HG02885 (cell line): Measurements from ENCODE around the gene BAMBI.

ENCODE experiments used
- ATAC-seq: cut with Tn5 transposase; IDR thresholded peaks from one replicate; pipeline ENCODE4 v1.9.1; 2021; ENCODE audit warnings: mild to moderate bottlenecking; ENCODE audit not compliant: unreplicated experiment, poor library complexity

BAMBI gene

DNA sequence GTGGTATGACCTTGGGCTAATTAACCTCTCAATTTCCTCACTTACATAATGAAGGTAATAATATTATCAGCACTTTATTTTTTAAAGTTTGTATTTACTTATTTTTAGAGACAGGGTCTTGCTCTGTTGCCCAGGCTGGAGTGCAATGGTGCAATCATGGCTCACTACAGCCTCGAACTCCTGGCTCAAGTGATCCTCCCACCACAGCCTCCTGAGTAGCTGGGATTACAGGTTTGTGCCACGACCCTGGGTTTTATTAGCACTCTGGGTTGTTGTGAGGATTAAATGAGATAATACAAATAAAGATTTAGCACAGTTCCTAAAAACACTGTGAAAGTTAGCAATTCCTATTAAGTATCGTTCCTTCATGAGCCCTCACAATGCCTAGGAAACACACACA is 14.7 kb downstream of the BAMBI start:
- no peak for ATAC-seq

DNA sequence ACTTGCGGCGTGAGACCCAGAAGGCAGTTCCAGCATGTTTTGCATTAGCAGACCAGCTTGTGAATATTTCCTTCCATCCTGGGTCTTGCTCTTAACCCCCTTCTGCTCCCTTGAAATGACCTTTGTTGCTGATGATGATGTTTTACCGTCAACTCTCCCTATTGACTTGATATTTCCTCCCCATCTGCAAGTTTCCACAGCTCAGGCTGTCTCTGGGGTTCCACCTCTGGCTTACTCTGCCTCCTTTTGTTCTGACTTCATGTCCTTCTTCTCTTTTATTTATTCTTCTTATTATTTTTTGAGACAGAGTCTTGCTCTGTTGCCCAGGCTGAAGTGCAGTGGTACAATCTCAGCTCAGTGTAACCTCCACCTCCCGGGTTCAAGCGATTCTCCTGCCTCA is 17.2 kb downstream of the BAMBI start:
- no peak for ATAC-seq

DNA sequence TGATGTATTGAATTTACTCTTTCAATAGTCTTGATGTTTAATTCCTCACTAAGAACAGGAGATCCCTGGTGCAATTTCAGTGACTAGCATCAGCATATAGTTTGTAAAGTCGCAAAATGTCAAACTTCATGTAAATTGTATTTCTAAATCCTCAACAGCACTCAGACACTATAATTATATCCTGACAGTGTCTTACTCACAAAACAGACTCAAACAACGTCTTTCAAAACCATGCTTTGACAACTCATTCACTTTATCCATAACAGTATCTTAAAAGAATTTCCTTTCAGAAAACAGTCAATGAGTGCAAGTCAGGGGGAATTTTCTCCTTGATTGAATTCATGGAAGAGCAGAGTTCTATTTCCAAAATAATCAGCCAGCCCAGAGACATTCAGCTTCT is 20.8 kb downstream of the BAMBI start:
- ATAC-seq = no peak

DNA sequence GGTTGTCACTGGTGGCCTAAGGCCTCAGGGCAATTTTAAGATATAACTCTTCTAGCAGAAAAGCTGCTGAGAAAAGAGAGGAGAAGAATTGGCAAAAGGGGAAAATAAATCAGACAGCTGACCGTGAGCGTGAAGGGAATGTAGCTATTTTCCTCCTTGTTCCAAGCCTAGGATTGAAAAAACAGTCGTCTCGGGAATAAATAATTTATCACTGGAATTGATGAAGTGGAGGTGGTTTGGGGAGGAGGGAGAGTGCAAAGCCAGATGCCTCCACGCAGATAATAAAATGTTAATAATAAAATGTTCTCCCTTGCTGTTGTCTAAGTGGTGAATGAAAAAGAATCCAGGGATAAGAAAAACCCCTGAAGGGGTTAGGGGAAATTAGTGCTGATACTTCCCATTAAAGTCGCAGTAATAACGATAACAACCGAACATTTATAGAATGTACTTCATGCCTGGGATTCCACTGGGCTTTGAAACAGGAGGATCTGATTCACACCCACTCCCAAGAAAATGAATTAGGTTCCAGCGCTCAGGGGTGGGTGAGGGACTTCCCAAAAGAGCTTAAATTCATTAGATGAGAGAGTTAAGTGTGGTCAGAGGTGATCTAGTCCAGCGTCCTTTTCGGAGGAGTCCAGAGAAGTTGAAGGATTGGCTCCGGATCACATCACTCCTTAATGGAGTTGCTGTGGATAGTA is 27.3 kb downstream of the BAMBI start:
- no peak for ATAC-seq

DNA sequence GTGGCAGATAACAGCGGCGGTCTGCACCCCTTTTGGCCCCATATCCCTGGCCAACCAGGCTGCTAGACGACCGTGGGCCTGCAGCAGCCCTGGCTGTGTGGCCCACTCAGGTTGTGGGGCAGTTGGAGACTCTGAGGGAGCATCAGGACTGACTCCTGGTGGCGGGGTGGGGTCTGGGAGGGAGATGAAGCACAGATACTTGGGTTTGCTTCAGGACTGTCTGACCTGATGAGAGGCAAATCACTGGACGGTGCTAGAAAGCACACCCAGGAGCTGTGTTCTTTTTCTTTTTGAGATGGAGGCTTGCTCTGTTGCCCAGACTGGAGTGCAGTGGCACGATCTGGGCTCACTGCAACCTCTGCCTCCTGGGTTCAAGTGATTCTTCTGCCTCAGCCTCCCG is 28.2 kb downstream of the BAMBI start:
- ATAC-seq = no peak

DNA sequence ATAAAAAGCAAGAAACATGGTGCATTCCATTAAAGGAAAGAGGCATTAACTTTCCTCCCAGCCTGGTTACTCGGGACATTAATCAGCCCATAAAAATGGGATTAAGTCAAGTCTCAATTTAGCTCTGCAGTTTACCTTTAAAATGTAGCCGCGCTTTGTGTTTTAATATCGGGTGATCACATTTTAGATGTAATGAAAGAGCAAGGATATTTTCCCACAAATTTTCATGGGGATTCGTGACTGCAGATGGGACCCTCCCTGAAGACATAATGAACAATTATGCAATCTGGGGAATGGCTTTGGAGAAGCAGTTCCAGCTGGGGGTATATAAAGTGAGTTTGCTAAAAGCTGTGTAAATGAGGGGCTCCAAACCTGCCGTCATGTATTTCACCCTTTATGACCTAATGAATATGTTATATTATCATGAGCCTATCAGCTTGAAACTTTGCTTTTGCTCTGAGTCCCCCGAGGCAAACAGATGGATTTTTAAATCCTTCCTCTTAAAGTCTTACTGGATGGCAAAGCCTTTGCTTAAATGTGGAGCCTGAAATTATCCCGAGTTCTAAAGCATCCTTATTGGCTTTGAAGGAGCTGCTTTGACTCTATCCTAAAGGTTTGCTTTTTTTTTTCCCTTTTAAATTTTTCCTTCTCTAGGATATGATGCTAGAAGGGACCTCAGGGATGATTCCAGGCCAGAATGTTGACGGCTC is 31.8 kb downstream of the BAMBI start:
- no peak for ATAC-seq

DNA sequence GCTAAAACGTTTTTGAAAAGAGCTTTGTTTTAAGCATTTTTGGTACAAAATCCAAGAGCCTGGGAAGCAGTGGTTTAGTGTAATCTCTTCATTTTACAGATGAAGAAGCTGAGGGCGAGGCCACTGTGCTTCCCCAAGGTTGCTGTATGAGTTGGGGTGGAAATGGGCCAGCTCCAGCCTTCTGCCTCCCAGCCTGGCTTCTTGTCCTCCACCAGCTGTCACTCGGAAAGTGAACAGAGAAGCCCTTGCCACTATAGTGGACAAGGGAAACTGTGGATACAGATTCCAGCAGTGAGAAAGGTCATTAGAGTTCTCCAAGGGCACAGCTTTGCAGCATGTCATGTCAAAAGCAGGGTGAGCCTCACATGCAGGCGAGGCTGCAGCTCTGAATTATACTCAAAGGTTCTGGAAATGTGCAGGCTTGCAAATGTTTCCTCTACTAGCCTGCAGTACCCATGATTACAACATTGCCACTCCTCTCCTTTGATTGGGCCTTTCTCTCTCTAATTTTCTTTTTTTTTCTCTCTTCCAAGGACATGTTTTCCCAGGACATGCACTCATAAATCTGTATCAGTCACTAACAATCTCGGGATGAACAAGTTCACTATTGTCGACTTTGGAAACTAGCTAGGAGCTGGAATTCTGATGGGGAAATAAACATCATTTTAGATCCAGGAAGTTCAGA is 33.0 kb downstream of the BAMBI start:
- no peak for ATAC-seq

DNA sequence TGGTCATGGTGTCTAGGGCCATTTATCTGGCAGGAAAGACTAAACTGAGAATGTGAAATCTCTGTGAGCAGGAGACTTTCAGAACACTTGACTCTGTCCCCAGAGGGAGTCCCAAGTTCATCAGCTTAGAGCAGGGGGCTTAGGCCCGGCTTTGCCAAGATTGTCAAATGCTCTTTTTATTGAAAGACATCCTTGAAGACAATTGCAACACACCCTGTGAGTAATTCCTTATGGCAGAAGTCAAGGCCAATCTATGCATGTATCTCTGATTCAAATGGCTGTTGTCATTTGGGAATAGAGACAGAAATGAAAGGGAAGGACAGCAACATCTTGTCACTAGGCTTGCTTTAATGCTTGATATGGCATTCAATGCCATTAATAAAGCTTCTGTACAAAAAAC is 33.7 kb downstream of the BAMBI start:
- no peak for ATAC-seq

DNA sequence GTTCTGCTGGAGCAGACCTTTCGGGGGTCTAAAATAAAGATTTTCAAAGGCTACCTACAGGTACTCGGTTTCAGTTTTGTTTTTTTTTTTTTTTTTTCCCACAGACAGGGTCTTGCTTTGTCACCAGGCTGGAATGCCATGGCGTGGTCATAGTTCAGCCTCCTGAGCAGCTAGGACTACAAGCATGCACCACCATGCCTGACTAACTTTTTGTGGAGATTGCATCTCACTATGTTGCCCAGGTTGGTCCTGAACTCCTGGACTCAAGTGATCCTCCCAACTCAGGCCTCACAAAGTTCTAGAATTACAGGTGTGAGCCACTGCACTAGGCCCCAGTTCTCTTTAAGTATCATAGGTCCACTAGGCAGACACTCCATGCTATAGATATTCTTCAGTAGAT is 34.5 kb downstream of the BAMBI start:
- ATAC-seq = no peak

DNA sequence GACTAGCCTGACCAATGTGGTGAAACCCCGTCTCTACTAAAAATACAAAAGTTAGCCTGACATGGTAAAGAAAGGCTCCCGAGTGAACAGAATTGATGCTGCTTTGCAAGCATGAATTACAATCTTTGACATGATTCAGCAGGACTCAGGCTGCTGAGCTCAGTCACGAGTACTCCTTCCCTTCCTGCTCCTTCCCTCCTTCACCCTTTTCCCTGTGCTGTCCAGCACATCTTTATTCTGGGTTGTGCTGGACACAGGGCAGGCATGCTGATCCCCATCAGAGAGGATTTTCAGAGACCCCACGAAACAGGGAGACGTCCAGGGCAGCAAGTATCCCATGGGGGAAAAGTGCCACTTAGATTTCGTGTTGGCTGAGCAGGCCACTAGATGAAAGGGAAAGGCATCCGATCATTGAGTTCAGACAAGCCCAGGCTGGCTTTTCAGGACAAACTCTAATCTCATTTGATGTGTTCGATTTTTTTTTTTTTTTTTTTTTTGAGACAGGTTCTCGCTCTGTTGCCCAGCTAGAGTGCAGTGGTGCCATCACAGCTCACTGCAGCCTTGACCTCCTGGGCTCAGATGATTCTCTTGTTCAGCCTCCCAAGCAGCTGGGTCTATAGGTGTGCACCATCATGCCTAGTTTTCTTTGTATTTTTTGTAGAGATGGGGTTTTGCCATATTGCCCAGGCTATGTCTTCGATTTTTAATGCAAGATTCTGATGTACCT is 36.5 kb downstream of the BAMBI start:
- no peak for ATAC-seq

DNA sequence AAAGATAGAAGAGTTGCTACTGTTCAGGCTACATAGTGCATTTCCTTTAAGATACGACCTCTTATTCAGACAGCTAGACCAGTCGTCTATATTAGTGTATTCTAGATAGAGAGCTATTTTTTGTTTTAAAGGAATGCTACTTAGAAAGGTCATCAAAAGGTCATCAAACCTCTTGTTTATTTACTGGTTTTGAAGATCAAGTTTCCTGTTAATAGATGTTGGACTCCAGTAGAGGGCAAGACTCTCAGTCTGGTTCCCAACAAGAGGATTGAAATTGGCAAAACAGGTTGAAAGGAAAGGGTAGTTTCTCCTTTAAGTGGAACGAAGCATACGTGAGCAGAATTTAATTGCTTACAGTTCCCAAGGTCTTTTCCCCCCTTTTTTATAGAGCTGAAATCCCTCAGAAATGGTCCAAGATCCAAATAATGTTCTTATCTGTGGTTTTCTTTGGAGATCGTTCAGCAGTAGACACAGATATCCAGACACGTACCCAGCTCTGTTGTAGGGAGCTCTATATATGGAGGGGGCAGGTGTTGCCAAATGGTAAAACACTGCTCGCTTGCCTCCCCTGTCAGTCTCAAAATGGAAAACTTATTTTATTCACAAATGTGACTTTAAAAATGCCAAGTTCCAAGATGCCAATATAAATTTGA is 37.2 kb downstream of the BAMBI start:
- ATAC-seq = no peak

DNA sequence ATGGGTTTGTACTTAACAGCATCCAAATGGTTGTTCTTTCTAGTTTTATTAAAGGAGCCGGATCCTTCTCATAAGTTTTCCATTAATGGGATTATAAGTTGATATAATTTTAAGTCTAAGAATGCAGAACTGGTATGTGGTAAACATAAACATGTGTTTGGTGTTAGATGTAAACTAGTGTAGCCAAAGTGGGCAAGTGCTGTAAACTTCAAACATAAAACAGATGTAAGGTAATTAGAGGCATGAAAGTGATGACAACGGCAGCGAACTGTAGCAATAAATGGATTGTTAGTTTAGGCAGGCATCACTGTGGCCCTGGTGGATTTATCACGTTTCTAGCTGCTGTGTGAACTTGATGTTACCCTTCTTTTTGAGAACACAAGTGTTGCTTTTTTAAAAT is 37.9 kb downstream of the BAMBI start:
- no peak for ATAC-seq

DNA sequence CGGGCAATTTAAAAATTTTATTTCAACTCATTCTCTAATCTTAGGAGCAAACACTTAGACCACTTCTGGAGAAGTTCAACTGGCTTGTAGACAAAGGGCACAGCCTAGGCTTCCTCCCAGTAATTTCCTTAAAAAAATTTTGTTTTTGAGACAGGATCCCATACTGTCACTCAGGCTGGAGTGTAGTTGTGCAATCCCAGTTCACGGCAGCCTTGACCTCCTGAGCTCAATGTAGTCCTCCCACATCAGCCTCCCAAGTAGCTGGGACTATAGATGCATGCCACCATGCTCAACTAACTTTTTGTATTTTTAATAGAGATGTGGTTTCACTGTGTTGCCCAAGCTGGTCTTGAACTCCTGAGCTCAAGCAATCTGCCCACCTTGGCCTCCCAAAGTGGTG is 38.4 kb downstream of the BAMBI start:
- ATAC-seq = no peak

DNA sequence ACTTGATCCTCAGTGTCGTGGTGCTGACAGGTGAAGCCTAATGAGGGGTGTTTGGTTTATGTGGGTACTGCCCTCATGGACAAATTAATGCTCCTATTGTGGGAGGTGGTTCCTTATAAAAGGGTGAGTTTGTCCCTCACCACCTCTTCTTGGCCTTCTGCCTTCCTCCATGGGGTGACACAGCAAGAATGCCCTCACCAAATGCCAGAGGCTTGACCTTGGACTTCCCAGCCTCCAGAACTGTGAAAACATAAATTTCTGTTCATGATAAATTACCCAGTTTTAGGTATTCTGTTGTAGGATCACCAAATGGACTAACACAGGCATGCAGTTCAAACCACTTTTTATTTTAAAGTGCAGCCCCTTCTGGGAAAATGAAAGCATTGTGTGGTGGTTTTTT is 39.4 kb downstream of the BAMBI start:
- ATAC-seq = no peak

DNA sequence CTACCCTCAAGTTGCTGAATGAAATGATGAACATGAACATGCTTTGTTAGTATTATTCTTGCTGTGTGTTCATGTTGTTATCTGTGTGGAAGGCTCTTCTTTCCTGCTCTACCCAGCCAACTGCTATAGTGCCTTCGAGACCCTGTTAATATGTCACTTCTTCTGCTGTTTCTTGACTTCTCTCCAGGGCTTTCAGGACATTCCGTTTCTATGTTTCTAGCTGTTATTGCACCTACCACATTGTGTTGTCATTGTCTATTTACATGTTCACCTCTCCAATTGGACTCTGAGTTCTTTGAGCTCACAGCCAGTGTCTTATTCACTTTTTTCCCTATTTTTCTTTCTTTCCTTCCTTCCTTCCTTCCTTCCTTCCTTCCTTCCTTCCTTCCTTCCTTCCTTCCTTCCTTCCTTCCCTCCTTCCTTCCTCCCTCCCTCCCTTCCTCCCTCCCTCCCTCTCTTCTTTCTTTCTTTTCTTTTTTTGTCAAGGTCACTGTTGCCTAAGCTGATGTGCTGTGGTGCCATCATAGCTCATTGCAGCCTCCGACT is 40.4 kb downstream of the BAMBI start:
- no peak for ATAC-seq

DNA sequence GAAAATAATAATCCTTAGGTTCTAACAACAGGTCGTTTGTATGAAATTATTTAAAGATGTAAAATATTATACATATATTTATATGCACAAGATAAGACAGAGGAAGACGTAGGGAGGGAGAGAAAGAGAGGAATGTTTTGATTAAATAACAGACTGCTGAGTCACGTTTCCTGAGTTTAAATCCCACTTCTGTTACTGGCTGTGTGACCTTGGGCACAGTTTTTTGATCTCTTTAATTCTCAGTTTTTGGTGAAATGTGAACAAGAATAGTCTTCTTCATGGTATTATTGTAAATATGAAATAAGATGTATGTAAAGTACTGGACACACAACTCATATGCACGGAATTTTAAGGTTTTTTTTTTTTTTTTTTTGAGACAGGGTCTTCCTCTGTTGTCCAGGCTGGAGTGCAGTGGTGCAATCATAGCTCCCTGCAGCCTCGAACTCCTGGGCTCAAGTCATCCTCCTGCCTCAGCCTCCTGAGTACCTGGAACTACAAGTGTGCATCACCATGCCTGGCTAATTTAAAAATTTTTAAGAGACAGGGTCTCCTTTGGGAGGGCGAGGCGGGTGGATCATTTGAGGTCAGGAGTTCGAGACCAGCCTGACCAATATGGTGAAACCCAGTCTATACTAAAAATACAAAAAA is 42.6 kb downstream of the BAMBI start:
- ATAC-seq = no peak

DNA sequence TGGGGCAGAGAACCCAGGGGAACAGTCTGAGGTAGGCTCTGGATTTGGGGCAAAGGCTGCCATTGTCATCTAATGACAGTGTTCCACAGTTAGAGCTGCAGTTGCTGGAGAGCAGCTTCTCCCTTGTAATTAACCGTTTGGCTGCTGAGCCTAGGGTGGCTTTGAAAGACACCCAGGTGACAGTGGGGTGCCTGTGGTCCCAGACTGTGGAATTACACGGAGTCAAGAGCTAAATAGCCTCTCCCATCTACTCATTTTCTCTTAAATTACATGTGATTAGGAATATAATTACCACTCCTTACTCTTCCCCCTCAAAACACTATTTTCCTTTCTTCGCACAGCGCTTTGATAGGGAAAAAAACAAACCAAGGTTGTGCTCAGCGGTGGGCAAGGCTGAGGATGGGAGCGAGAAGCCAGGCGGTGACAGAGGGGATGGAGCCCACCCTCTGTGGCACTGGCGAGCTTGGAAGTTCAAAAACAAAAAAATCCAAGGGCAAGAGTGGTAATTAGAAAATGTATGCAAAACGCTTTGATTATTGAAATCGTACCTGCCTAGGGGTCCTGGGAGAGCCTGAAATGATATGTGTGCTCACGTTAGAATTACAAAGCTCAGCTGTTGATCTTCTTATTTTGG is 44.1 kb downstream of the BAMBI start:
- ATAC-seq = no peak

DNA sequence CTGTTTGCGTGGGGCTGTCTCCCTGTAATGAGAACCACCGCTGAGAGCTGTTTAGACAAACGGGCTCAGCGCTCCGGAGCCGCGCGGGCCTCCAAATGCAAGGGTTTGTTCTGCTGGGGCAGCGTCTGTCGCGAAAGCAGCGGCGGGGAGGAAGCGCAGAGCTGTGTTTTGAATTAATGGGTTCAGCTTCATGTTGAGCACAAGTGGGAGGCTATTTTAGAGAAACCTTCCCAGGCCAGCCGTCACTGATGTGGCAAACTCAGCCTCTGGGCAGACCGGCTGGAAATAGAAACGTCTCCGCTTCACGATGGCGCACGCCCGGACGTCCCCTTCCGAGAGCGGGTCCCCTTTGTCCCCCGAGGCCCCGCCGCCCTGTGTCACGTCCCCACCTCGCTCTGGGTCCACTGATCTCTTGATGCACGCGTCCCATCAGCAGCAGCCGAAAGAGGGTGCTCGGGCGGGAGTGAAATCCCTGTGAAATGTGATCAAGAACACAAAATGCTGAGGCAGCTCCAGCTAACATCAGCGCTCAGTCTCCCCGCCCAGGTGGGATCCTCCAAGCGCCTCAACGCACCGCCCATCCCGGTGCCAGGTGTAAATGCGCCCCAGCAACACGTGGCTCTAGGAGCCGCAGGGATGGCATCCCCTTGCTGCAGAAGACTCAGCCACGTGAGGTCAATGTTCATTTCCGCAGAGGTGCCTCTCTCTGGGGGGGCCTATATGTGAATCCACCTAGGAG is 44.9 kb downstream of the BAMBI start:
- ATAC-seq = no peak

DNA sequence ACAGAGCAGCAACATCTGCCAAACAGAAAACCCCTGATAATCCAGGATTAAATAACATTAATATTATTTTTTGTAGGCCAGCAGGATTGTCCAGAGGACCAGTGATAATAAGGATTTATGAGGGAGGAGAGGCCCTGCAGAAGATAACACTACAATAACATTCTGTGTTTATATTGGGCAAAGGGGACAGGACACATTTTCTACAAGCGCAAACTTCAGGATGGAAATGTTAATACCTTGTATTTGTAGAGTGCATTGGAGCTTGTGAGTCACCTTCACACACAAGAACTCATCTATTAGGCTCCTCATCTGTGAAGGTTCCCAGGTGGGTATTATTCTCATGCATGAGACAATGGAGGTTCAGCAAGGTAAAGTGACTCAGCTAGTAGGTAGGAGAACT is 51.0 kb downstream of the BAMBI start:
- ATAC-seq = no peak
